Uterus (tissue), 2 donors: ENCODE measurements around the gene GREB1.

ENCODE experiments used
- POLR2A ChIP-seq, 2 donors: fragments of 450-650 bp; IDR thresholded peaks; one replicate each; pipeline ENCODE4 v1.6.1; 2016; ENCODE audit warnings: antibody characterized with exemption in 2 of 2, mild to moderate bottlenecking in 1 of 2, moderate library complexity in 1 of 2
- TF ChIP-seq, protein P1 (sequence below), 4 experiments: fragments of 200-600 bp in 2 of 4; fragments of 450-650 bp in 2 of 4; sonication (generic) in 2 of 4; IDR thresholded peaks; one replicate each; pipeline ENCODE4 v1.5.1; 2016 to 2019; ENCODE audit warnings: antibody characterized with exemption in 4 of 4, mild to moderate bottlenecking in 2 of 4, moderate library complexity in 1 of 4

DNA sequence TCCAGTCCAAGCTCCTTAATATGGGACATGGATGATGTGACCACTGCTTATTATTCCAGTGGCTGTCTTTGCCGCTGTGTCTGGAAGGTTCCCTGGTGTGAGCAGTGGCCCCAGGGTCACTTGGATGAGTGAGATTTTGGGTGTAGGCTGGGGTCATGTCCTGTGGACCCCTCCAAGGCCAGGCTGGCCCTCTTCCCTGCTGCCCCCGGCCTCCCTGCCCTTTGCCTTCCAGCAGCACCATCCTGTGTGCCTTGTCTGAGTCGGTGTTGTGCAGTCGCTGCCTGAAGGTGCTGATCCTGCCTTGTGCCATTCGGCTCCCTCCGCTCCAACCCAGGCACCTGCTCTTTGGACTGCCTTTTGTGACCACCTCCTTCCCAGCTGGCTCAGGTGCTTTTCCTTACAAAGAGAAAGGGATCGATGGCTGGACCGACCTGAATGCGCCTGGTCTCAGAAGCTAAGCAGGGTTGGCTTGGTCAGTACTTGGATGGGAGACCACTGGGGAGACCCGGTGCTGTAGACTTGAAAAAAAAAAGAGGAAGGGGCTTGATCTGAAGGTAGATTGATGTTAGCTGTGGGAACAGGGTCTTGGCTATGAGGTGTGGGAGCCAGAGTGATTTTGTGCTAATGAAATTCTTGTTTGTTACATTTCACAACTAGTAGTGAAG lies 16.7 kb upstream of the GREB1 start:
- TF ChIP-seq, protein P1, sequence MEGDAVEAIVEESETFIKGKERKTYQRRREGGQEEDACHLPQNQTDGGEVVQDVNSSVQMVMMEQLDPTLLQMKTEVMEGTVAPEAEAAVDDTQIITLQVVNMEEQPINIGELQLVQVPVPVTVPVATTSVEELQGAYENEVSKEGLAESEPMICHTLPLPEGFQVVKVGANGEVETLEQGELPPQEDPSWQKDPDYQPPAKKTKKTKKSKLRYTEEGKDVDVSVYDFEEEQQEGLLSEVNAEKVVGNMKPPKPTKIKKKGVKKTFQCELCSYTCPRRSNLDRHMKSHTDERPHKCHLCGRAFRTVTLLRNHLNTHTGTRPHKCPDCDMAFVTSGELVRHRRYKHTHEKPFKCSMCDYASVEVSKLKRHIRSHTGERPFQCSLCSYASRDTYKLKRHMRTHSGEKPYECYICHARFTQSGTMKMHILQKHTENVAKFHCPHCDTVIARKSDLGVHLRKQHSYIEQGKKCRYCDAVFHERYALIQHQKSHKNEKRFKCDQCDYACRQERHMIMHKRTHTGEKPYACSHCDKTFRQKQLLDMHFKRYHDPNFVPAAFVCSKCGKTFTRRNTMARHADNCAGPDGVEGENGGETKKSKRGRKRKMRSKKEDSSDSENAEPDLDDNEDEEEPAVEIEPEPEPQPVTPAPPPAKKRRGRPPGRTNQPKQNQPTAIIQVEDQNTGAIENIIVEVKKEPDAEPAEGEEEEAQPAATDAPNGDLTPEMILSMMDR (IDR thresholded peaks at IDR 0.05) = no peak
- no peak for TF ChIP-seq POLR2A (IDR thresholded peaks at IDR 0.05)
